ENCODE measurements around the gene NDUFA11.

The NDUFA11 gene

DNA sequence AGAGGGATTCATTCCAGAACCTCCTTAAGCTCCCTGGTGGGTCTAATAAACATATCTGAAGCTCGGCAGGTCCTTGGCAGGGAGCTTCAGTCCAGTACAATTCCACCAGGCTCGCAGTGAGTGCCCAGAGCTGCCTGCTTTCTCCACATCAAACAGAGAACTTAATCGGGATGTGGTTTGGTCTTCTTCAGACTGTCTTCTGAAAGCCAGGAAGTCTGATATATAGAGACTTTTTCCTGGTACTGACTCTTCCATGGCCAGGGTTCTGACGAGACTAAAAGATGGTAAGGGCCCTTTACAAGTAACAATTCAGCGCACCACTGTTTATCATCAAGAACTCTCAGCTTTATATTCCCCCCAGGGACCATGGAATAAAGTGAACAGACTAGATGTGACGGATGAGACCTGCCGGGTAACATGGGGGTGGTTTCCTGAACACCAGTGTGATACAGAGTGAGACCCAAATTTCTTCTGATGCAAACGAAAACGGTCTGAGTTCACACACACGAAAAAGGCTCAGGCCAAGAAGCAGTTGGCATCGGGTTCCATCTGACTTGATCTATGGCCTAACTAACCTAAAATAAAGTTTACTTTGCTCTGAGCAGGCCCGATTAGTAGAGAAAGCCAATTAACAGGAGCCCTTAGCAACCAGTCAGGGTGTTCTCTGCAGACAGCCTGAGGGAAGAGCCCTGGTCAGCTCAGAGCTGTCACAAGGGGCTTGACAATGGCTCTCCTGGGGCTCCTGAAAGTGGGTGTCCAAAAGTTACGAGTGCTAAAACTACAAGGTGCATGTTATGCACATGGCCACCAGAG is 45.4 kb upstream of the NDUFA11 start:
- no peak for TF ChIP-seq EZH2phosphoT487 (IDR thresholded peaks at IDR 0.05; ENCODE audit: borderline replicate concordance, low read length)
- TF ChIP-seq, protein P1, sequence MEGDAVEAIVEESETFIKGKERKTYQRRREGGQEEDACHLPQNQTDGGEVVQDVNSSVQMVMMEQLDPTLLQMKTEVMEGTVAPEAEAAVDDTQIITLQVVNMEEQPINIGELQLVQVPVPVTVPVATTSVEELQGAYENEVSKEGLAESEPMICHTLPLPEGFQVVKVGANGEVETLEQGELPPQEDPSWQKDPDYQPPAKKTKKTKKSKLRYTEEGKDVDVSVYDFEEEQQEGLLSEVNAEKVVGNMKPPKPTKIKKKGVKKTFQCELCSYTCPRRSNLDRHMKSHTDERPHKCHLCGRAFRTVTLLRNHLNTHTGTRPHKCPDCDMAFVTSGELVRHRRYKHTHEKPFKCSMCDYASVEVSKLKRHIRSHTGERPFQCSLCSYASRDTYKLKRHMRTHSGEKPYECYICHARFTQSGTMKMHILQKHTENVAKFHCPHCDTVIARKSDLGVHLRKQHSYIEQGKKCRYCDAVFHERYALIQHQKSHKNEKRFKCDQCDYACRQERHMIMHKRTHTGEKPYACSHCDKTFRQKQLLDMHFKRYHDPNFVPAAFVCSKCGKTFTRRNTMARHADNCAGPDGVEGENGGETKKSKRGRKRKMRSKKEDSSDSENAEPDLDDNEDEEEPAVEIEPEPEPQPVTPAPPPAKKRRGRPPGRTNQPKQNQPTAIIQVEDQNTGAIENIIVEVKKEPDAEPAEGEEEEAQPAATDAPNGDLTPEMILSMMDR (IDR thresholded peaks at IDR 0.05; ENCODE audit: low read depth, low read length, poor library complexity, severe bottlenecking), result no peak
- Histone ChIP-seq H3K36me3 (ENCODE audit: control insufficient read depth, low read length) (peaks cover 55% of the 10 kb centered on the region), H3K27me3 (ENCODE audit: control insufficient read depth, low read length) (no peaks in the 10 kb centered on the region), H3K9me2 (replicated peaks; ENCODE audit: control insufficient read depth, low read length) (no peaks in the 10 kb centered on the region), H3K4me3 (ENCODE audit: low read length) (no peak overlapping the region), H3K27ac (ENCODE audit: low read depth, low read length) (no peak overlapping the region), H3K9me3 (ENCODE audit: control insufficient read depth, insufficient read depth, low read length) (no peaks in the 10 kb centered on the region), H3K79me2 (ENCODE audit: control insufficient read depth, low read length) (peaks cover 97% of the 10 kb centered on the region), H3F3A (ENCODE audit: control insufficient read depth, insufficient read depth) (no peaks in the 10 kb centered on the region), H4K20me1 (ENCODE audit: control insufficient read depth, insufficient read depth, low read depth, low read length) (peaks cover 33% of the 10 kb centered on the region), H3K4me2 (ENCODE audit: low read length) (no peak overlapping the region), H3K4me1 (ENCODE audit: control insufficient read depth, low read length) (peaks cover 28% of the 10 kb centered on the region)

DNA sequence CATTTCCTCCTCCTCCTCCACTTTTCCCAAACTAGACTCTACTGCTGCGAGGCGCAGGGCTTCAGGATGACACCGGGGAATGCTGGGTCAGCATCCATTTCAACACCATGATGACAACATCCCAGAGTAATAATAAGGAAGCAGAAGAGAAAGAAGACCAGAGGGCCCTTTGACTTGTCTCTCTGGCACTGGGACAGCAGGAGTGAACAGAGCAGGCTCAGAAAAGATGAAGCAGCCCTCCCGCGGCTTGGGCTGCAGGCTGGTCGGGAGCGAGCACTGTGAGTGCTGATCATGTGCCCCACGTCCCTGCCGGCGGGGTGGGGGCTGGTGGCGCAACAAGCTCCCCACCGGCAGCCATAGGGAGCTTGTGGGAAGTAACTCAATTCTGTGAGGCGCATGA is 43.8 kb upstream of the NDUFA11 start:
- no peak for TF ChIP-seq EZH2phosphoT487 (IDR thresholded peaks at IDR 0.05; ENCODE audit: borderline replicate concordance, low read length)
- TF ChIP-seq, protein P1 (IDR thresholded peaks at IDR 0.05; ENCODE audit: low read depth, low read length, poor library complexity, severe bottlenecking), result no peak
- Histone ChIP-seq H3K4me3 (ENCODE audit: low read length) (no peak overlapping the region), H3K27me3 (ENCODE audit: control insufficient read depth, low read length) (no peaks in the 10 kb centered on the region), H3K9me3 (ENCODE audit: control insufficient read depth, insufficient read depth, low read length) (no peaks in the 10 kb centered on the region), H3F3A (ENCODE audit: control insufficient read depth, insufficient read depth) (no peaks in the 10 kb centered on the region), H4K20me1 (ENCODE audit: control insufficient read depth, insufficient read depth, low read depth, low read length) (peaks cover 25% of the 10 kb centered on the region; the same call in 1 of the 2 replicates), H3K4me2 (ENCODE audit: low read length) (no peak overlapping the region), H3K36me3 (ENCODE audit: control insufficient read depth, low read length) (peaks cover 52% of the 10 kb centered on the region), H3K9me2 (replicated peaks; ENCODE audit: control insufficient read depth, low read length) (no peaks in the 10 kb centered on the region), H3K79me2 (ENCODE audit: control insufficient read depth, low read length) (peaks cover 96% of the 10 kb centered on the region), H3K27ac (ENCODE audit: low read depth, low read length) (no peak overlapping the region), H3K4me1 (ENCODE audit: control insufficient read depth, low read length) (peaks cover 13% of the 10 kb centered on the region)

DNA sequence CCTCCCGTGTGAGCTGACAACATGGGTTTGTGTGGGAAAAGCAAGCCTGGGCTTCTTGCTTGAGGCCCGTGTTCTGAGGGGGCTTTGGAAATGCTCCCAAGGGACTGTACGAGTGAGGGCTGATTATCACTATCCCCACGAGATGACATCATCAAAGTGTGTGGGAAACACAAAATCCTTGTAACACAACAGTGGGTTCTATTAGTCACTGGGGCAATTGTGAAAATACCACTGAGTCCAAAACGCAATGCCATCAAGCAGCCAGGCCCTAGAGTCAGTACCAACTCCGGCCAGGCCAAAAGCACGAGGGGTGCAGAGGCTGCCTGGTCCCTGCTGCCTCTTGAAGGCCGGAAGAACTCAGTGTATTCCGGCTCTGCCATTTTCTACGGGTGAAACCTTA is 40.0 kb upstream of the NDUFA11 start:
- peaks cover 12% of the 10 kb centered on the region; the same call in 1 of the 2 replicates for H4K20me1 ChIP-seq (ENCODE audit: control insufficient read depth, insufficient read depth, low read depth, low read length)
- no peak overlapping the region for H3K4me2 ChIP-seq (ENCODE audit: low read length)
- H3K27ac ChIP-seq (ENCODE audit: low read depth, low read length), result no peak overlapping the region
- H3K36me3 ChIP-seq (ENCODE audit: control insufficient read depth, low read length), result peaks cover 42% of the 10 kb centered on the region
- TF ChIP-seq, protein P1 (IDR thresholded peaks at IDR 0.05; ENCODE audit: low read depth, low read length, poor library complexity, severe bottlenecking), result no peak
- no peak for TF ChIP-seq EZH2phosphoT487 (IDR thresholded peaks at IDR 0.05; ENCODE audit: borderline replicate concordance, low read length)
- no peaks in the 10 kb centered on the region for H3K4me1 ChIP-seq (ENCODE audit: control insufficient read depth, low read length)
- H3K27me3 ChIP-seq (ENCODE audit: control insufficient read depth, low read length), result no peaks in the 10 kb centered on the region
- H3K4me3 ChIP-seq (ENCODE audit: low read length), result no peak overlapping the region
- H3K9me3 ChIP-seq (ENCODE audit: control insufficient read depth, insufficient read depth, low read length), result no peaks in the 10 kb centered on the region
- H3K79me2 ChIP-seq (ENCODE audit: control insufficient read depth, low read length), result peaks cover 72% of the 10 kb centered on the region
- no peaks in the 10 kb centered on the region for H3F3A ChIP-seq (ENCODE audit: control insufficient read depth, insufficient read depth)
- no peaks in the 10 kb centered on the region for H3K9me2 ChIP-seq (replicated peaks; ENCODE audit: control insufficient read depth, low read length)

Measured in DOHH2 (cell line).